Stimulated activated CD4-positive, alpha-beta T cell treated with anti-CD3 and anti-CD28 coated beads, Interleukin-12 subunit alpha, Interleukin-12 subunit beta, amount 100 ng/mL, for 48 hours (primary cell): Measurements from ENCODE around the gene MOB3A.

Experiments used
- DNase-seq, 3 donors: peaks; one replicate each; pipeline ENCODE4 v3.0.0-alpha.2; 2020; ENCODE audit warnings: low read depth in 2 of 3, low spot score in 1 of 3

The MOB3A gene

DNA sequence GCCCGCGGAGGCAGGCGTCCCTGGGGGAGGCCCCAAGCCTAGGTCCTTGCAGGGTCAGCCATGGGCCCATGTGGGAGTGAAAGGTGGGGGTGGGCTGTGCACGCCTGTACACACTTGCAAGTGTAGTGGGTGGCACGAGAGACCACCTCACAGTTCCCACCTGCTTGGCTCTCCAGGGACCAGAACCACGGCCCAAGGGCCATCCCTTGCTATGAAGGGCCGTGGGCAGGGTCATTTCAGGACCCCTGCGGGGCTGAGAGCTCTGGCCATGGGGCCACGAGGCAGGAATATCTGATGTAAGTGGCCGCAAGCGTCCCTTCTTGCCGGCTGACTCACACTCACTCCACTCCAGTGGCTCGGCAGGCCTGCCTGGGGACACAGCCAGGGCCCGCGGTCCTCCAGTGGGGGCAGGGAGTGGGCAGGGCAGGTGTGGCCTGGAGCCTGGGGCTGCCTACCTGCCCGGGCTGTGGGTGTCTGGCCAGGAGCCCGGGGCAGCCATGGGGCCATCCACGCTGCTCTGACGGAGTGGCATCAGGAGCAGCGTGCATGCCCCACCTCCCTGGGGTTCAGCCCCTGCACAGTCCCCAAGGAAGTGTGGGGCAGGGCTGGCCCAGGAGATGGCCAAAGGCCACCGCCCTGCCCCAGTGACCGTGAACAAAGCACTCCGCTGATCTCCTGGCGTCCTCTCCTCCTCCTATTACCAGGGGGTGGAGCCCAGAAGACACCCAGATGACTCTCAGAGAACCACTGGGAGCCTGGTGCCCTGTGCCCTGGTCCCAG lies 36.5 kb downstream of the MOB3A start:
- no peak for DNase-seq

DNA sequence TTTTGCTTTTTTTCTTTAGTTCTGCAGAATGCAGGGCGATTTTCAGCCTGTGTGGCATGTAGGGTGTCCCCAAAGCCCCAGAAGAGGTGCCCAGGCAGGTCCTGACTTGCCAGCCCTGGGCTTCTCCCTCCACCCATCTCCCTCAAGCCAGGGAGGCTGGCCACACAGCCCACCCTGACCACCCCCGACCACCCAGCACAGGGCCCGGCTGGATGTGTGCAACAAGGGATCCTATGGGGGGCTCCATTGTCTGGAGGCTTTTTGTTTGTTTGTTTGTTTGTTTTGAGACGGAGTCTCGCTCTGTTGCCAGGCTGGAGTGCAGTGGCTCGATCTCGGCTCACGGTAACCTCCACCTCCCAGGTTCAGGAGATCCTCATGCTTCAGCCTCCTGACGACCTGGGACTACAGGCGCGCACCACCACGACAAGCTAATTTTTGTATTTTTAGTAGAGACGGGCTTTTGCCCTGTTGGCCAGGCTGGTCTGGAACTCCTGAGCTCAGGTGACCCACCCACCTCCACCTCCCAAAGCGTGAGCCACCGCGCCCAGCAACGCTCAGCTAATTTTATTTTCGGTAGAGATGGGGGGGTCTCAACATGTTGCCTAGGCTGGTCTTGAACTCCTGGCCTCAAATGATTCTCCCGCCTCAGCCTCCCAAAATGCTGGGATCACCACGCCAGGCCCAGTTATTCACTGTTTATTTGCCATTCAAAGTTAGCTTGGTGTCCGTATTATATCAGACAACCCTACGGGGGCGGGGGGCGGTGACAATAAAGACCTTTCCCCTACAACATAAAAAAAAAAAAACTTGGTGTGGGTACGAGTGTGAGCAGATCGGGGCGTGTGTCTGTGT lies 37.3 kb downstream of the MOB3A start:
- DNase-seq, result no peak

DNA sequence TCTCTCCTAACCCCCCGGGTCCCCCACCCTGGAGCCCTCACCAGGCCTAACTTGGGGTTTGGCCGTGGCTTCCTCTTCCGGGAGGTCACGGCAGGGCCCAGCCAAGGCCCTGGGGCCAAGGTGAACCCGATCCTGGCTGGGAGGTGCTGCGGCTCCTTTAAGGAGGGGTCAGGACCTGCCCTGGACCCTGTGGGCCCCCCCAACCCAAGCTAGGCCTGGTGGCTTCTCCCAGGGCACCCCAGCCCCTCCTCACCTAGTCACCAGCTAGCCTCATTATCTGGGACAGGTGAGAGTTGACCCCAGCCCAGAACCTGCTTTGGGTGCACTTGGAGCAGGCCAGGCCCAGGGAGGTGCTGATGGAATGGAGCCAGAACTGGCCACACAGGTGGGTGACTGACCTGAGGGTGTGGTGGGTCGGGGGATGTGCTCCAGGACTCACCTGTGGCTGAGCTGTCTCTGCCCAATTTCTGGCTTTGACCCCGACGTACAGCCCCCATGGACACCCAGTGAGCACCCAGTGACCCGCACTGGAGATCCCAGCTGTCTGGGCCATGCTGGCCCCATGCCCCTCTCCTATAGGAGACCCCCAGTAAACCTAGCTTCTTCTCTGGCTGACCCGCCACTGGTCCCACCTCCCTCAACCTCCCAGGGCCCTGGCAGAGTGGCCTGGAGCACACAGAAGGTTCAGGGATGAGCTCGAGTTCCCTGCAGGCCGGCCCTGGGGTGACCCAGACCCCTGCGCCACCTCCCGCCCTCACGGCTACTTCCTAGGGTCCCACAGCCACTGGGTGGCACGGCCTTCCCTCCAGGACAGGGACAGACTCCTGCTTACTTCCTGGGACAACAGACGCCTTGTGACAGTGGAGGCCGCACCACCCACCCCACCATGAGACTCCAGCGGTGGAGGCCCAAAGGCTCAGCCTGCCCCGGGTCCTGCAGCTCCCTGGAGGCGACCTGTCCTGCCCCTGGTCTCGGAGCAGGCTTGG lies 38.3 kb downstream of the MOB3A start:
- no peak for DNase-seq

DNA sequence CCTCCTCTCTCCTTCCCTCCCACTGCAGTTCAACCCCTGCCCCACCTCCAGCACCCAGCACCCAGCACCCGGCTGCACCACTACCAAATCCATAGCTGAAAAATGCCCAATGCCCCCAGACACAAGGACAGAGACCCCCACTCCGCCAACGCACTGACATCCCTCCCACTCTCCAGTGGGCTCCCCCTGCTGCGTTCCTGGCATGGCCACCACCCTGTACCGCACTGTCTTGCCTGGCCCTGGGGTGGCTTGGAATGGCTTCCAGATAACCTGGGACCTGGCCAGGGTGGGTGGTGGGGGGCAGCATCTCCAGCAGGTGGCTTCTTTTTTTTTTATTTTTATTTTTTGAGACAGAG lies 39.3 kb downstream of the MOB3A start:
- no peak for DNase-seq

DNA sequence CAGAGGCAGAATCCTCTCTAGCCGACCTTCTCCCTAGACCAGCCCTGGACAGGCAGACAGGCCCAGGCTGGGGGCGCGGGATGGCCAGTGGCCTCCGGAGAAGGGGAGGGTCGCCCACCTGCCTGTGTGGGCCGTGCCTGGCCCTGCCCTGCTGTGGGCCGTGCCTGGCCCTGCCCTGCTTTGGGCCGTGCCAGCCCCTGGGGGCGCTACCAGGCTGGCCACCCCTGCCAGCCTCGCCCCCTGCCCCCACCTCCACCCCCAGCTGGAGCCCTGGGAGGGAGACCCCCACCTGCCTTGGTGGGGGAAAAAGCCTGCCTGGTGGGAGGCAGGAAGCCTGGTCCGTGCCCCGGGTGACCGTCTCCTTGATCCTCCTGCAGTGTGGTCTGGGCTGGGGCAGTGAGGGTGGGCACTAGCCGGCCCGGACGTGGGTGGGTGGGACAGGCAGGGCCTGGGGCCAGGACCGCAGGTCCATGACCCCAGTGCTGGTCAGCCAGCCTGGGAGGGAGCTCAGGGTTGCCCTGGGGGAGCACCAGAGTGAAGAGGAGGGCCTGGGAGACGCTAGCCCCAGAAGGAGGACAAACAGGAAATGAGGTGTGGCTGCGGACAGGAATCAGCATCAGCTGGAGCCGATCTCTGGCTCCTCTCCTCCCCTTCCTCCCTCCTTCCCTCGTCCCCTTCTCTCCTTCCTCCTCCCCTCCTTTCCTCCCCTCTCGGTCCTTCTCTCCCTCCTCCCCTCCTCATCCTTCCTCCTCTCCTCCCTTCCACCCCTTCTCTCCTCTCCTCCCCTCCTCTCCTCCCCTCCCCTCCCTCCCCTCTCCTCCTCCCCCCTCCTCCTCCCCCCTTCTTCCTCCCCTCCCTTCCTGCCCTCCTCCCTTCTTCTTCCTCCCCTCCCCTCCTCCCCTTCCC lies 39.9 kb downstream of the MOB3A start:
- DNase-seq, result no peak

DNA sequence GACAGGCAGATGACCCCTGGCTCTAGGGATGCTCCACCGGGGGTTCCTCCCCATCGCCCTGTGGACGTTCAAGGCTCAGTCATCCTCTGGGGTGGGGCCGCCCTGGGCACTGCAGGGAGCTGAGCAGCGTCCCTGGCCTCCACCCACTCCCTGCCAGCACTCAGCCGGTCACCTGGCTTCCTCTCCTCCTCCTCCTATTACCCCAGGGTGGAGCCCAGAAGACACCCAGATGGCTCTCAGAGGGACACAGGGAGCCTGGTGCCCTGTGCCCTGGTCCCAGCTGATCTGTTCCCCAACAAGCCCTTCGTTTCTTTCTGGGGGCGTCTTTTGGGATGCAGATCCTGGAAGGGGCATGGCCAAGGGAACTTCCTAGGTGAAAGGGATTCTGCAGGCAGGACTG lies 41.4 kb downstream of the MOB3A start:
- no peak for DNase-seq

DNA sequence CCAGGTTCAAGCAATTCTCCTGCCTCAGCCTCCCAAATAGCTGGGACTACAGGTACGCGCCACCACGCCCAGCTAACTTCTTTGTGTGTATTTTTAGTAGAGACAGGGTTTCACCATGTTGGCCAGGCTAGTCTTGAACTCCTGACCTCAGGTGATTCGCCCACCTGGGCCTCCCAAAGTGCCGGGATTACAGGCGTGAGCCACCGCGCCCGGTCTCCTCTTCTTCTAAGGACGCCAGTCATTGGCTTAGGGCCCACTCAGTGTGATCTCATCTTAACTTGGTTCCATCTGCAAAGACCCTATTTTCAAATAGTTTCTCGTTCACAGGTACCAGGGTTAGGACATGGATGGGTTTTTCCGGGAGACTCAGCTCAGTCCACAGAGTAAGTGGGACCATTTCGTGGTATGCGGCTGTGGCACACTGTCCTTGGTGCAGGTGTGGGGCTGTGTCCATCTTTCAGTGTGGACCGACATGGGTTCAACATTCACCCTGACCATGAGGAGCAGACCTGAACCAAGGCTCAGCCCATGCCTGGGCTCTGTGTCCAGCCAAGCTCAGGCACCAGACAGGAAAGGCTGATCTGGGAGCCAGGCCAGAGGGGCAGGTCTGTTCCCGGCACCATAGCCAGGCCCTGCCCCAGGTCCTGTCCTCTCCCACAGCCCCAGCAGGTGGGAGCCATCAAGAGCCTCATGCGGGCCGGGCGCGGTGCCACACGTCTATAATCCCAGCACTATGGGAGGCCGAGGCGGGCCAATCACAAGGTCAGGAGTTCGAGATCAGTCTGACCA lies 42.3 kb downstream of the MOB3A start:
- DNase-seq, result no peak

DNA sequence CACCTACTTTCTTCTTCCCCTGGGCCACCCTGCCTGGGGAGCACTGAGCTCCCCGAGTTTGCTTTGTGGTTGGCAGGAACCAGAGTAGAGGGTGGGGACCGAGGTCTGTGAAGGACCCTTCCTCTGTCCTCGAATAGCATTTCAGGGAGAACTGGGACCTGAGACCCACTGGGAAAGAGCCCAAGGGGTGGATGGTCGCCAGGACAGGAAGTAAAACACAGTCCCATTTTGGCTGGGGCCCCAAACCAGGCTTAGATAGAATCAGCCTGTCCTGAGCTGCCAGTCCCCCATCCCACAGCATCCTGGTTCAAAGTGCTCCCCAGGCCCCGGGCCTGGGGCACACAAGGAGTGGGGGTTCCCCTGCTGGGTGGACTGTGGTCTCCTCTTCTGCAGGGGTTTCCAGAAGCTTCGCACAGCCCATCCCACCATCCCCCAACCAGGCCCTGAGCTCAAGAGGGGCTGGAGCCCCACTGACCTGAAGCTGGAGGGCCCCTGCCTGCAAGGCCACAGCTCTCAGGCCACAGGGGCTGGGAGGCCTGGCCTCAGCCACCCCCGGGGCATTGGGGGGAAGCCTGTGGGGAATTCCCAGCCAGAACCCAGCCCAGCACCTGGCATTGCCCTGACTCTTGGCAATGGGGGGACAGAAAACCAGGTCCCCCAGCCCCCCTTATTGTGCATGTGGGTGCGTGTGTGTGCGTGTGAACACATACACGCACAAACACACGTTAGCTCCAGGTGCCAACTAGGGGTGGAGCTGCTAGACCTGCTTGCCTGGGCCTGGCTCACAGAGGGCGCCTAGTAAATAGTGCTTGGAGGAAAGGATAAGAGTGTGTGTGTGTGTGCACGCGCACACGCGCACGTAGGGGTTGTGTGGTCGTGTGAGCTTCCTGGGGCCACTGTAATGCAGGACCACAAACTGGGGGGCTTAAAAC lies 44.1 kb downstream of the MOB3A start:
- DNase-seq, result no peak

DNA sequence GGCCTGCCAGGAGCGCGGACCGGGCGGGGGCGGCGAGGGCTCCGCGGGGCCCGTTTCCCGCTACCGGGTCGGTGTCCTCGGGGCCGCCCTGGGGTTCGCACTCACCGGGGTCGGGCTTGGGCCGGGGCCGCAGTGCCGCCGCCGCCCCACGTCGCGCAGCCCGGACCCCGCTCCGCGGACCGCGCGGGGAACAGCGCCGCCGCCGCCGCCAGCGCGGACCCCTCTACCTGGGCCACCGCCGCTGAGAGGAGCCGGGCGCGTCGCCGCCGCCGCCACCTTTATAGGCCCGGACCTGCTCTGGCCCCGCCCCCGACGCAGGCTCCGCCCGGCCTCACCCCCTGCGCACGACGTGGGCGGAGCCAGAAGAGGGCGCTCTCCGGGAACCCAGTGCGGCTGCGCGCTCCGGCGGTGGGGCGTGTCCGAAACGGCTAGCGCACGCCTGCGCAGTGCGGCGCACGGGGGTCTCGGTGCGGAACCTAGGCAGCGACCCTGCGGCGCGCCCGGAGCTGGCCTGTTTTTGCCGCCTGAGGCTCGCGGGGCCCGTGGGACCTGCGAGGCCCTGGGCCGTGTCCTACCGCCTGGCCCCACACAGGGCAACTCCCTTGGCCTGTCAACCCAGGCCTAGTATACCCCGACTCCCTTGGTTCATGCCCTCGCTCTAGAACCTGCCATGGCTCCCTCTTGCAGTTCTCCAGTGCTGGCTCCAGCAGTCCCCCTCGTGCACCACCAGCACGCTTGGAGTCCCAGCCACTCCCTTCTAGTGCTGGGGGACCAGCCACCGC lies 44.9 kb downstream of the MOB3A start, which contains the start of gene MKNK2:
Gene MKNK2, minus strand, starts transcription at position 254 of the 782 bp plus-strand sequence. CDS start 393 bp downstream, outside the sequence.
- peak; percentile 89 to 92 (median 92) for DNase-seq

DNA sequence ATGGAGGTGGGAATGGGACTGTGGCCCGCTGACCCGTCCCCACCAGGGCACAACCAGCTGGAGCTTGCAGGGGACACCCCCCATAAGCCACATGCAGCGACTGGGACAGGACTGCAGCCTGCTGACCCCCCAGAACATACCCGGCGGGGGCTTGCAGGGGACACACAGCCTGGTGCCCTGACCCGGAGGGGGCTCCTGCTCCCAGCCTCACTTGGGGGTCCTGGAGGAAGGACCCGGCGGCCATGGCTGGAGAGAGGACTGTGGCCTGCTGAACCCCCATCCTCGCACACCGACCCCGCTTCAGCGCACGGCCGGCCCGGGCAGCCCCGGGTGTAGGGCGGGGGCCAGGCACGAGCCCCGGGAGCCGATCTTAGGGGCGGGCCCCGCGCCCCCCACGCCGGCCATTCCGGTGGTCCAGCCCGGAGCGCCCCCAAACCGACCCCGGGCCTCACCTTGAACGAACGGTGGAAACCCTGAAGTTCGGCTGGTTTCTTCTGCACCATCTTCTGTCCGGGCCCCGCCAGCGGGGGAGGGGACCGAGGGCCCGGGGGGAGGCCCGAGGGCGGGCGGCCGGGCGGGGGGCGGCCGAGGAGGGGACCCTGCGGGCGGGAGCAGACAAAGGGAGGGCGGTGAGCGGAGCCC lies 45.7 kb downstream of the MOB3A start:
- no peak for DNase-seq

DNA sequence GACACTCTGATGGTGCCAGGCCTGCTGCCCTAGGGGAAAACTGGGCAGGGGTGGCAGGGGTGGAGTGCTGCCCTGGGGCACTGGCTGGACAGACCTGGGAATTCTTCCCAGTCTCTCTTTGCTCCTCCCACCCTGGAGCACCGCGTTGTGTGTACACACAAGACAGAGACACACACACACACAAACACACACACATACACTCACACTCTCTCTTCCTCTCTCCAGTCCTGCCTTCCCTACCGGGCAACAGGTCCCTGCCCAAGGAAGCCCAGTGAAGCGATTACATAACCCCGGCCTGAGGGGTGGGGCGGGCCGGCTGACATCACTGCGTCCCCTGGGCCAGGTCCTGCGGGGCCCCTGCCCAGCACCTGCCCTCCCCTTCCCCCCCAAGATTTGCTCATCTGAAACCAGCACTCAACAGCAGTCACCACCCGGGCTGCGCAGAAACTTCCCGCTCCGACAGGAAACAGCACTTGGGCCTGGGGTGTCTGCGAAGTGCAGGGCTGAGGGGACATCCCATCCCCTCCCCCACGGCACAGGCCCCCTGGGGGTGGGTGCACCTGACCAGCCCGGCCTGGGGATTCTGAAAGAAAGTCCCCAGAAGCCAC lies 46.3 kb downstream of the MOB3A start:
- DNase-seq, result peak in 1 of 3 donors; percentile 49

DNA sequence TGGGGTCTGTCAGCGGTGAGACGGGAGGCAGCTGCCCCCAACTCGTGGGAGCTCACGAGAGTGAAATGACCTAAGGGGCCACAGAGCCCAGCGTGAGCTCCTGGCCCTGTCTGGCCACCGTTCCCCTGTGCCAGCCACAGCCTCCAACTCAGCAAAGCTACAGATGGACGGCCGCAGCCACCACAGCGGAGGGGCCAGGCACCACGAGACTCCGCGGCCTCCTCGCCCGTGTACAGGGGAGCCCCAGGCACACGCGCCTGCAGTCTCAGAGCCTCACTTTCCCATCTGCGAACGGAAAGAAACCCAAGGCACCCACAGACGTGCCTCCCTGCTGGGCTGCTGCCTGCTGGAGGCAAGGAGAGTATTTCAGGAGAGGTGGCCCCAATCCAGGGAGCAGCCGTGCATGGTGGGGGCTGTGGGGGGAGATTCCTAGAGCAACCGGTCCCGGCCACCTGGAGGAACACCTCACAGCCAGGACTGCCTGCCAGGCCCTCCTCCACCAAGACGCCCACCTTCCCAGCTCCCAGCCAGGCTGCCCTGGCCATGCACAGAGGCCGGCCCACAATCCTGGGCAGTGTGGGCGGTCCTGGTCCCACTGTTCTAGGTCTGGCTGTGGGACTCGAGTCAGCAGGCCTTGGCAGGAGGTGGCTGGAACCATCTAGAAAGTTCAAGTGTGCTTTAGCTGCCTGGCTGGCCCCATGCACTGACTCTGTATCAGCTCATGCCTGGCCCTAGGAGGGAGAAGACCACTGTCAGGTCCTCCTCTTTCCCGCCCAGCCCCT lies 47.0 kb downstream of the MOB3A start:
- DNase-seq, result no peak

DNA sequence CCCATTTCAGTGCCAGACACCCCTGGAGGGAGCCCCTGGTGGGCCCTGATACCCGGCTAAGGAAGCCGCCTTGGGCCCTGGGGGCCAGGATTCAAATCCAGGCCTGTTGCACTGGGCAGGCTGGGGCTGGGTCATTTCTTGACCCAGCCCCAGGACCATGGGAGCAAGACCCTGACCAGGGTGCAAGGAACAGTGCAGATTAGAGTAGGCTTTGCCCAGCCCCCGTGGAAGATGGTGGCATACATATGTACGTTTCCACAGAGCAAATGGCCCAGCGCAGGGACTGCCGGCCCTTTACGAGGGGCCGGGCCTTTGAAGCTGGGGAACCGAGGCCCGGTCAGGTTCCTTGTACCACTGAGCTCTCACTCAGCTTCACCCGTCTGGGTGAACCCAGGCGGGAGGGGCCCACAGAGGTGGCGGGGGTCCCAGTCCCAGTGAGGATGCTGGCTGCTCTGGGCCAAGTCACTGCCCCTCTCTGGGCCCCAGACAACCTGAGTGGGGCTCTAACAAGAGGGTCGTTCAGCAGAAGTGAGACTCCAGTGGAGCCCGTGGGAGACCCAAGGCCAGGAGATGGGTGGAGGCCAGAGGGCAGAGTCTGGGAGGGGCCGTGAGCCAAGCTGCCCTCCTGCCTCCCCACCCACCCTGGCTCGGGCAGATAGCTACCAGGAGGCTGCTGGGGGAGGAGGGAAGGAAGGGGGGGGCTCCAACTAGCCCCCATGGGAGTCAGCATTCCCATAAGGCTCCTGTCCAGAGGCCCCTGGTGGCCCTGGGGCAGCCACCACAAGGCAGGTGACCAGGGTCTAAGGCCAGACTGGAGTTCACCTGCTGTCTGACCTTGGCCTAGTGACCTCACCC lies 47.8 kb downstream of the MOB3A start:
- DNase-seq, result no peak

DNA sequence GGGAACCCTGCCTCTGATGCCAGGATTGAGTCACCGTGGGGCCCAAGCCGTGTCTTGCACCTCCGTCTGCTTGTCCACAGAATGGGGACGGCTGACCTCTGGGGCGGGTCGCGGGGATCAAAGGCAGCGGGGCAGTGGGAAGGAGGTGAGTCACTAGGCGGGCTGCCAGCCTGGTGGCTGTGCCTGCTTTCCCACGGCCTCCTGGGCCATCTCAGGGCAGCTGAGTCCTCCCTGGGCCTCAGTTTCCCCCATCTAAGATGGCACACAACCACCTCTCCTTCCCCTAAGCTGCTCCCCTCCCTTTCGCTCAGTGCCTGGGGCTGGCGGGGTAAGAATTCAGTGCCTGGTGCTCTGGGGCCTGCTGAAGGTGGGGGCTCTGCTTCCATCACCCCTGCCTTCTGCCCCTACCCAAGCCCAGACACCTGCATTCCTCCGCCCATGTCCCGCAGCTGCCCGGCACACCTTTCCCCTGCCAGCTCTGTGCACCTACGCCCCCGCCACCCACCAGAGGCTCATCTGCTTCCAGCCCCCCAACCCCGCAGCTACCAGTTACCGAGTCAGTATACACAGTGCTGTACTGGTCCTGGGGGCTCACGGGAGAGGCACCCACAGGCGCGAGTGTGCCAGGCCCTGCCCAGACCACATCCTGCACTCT lies 48.5 kb downstream of the MOB3A start:
- no peak for DNase-seq
